OCI-LY1 (cell line): Measurements from ENCODE around the gene SCN2B.

Experiments
- H2AFZ ChIP-seq: fragments of 200-600 bp; sonication (generic), shearing (Covaris generic); 2 replicates; pipeline ENCODE4 v1.6.0; 2014; ENCODE audit warnings: antibody characterized with exemption, mild to moderate bottlenecking, low read length
- H3F3A ChIP-seq: fragments of 200-600 bp; sonication (generic), shearing (Covaris generic); 2 replicates; pipeline ENCODE4 v1.6.0; 2014; ENCODE audit warnings: mild to moderate bottlenecking, antibody characterized with exemption, low read length, moderate library complexity; ENCODE audit not compliant: insufficient read depth
- H3K27ac ChIP-seq: fragments of 200-600 bp; sonication (generic); 2 replicates; pipeline ENCODE4 v1.5.1; 2014; ENCODE audit warnings: low read length, mixed run types, mild to moderate bottlenecking, low read depth; ENCODE audit not compliant: poor library complexity, severe bottlenecking
- H3K27me3 ChIP-seq: fragments of 200-600 bp; sonication (generic); 2 replicates; pipeline ENCODE4 v1.6.0; 2014; ENCODE audit warnings: antibody characterized with exemption, mild to moderate bottlenecking, low read length, moderate library complexity; ENCODE audit not compliant: insufficient read depth
- H3K36me3 ChIP-seq: fragments of 200-600 bp; sonication (generic); 2 replicates; pipeline ENCODE4 v1.6.1; 2014; ENCODE audit warnings: mild to moderate bottlenecking, antibody characterized with exemption, low read length, moderate library complexity, mixed read lengths; ENCODE audit not compliant: insufficient read depth
- H3K4me1 ChIP-seq: fragments of 200-600 bp; sonication (generic); 2 replicates; pipeline ENCODE4 v1.5.1; 2014; ENCODE audit warnings: mild to moderate bottlenecking, low read length, moderate library complexity; ENCODE audit not compliant: insufficient read depth, severe bottlenecking
- H3K4me2 ChIP-seq: fragments of 200-600 bp; sonication (generic), shearing (Covaris generic); 2 replicates; pipeline ENCODE4 v1.6.1; 2014; ENCODE audit warnings: low read length
- H3K4me3 ChIP-seq: fragments of 200-600 bp; sonication (generic); 2 replicates; pipeline ENCODE4 v1.5.1; 2014; ENCODE audit warnings: low read length, low read depth, mild to moderate bottlenecking, mixed read lengths; ENCODE audit not compliant: poor library complexity, severe bottlenecking
- H3K79me2 ChIP-seq: fragments of 200-600 bp; shearing (Covaris generic); 2 replicates; pipeline ENCODE4 v1.6.1; 2016; ENCODE audit warnings: mixed run types, low read length, mixed read lengths; ENCODE audit not compliant: insufficient read depth
- H3K9ac ChIP-seq: fragments of 200-600 bp; sonication (generic), shearing (Covaris generic); 2 replicates; pipeline ENCODE4 v1.6.1; 2014; ENCODE audit warnings: mild to moderate bottlenecking, low read length, mixed read lengths
- H3K9me2 ChIP-seq: fragments of 200-600 bp; sonication (generic), shearing (Covaris generic); 2 replicates; pipeline ENCODE4 v1.6.1; 2014; ENCODE audit warnings: low read depth, mild to moderate bottlenecking, low read length, mixed read lengths
- H3K9me3 ChIP-seq: fragments of 200-600 bp; shearing (Covaris generic); 2 replicates; pipeline ENCODE4 v1.6.1; 2014; ENCODE audit warnings: low read length, mixed read lengths
- H4K20me1 ChIP-seq: fragments of 200-600 bp; sonication (generic), shearing (Covaris generic); 2 replicates; pipeline ENCODE4 v1.6.0; 2016; ENCODE audit warnings: mild to moderate bottlenecking, low read length; ENCODE audit not compliant: insufficient read depth
- EZH2 ChIP-seq: fragments of 200-600 bp; sonication (generic), shearing (Covaris generic); IDR thresholded peaks from 2 replicates; pipeline ENCODE4 v1.8.0; 2017; ENCODE audit warnings: borderline replicate concordance, mixed run types, mild to moderate bottlenecking, antibody characterized with exemption, low read length, moderate library complexity, mixed read lengths
- TF ChIP-seq, protein P1 (sequence below): fragments of 200-600 bp; sonication (generic), shearing (Covaris generic); IDR thresholded peaks from 2 replicates; pipeline ENCODE4 v1.5.1; 2017; ENCODE audit warnings: mild to moderate bottlenecking, antibody characterized with exemption, low read length, moderate library complexity, mixed read lengths

The SCN2B gene

DNA sequence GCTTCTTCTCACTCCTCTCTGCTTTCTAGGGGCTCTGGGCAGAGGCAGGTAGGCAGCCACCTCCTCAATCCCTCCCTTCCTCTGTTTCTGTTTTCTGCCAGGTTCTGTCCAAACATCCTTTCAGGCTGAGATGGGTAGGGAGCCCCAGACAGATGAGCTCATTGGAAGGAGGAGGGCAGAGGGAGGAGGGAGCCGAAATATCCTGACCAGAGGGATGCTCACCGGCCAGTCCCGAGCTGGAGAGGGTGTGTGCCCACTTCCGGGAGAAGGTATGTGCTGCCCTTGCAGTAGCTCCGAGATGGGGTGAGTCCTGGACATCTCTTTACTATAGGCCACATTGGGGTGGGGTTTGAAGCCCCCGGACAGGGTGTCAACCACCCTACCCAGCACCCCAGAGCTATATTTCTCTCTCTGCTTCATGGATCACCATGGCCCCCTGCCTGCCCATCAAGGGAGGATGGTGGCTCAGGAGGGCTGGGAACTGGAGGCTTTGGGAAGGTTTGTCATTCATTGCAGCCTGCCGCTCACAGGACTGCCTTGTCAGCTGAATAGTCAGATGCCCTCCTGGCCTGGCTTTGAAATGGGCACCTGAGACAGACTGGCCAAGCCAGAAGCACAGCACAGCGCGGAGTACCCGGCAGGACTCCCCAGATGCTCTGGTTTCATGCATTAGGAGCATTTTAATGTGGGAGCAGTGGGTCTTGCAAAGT lies 19.1 kb downstream of the SCN2B start:
- Histone ChIP-seq H3K9me2 (no peaks in the 10 kb centered on the region), H3K4me1 (no peaks in the 10 kb centered on the region), H3K27me3 (no peaks in the 10 kb centered on the region), H3K27ac (no peak overlapping the region), H3F3A (no peaks in the 10 kb centered on the region), H3K36me3 (no peaks in the 10 kb centered on the region), H2AFZ (no peak overlapping the region), H3K79me2 (no peaks in the 10 kb centered on the region), H4K20me1 (no peaks in the 10 kb centered on the region), H3K4me3 (no peak overlapping the region), H3K9ac (no peak overlapping the region), H3K4me2 (no peak overlapping the region), H3K9me3 (no peaks in the 10 kb centered on the region)
- no peak for TF ChIP-seq EZH2
- TF ChIP-seq, protein P1, sequence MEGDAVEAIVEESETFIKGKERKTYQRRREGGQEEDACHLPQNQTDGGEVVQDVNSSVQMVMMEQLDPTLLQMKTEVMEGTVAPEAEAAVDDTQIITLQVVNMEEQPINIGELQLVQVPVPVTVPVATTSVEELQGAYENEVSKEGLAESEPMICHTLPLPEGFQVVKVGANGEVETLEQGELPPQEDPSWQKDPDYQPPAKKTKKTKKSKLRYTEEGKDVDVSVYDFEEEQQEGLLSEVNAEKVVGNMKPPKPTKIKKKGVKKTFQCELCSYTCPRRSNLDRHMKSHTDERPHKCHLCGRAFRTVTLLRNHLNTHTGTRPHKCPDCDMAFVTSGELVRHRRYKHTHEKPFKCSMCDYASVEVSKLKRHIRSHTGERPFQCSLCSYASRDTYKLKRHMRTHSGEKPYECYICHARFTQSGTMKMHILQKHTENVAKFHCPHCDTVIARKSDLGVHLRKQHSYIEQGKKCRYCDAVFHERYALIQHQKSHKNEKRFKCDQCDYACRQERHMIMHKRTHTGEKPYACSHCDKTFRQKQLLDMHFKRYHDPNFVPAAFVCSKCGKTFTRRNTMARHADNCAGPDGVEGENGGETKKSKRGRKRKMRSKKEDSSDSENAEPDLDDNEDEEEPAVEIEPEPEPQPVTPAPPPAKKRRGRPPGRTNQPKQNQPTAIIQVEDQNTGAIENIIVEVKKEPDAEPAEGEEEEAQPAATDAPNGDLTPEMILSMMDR: no peak

DNA sequence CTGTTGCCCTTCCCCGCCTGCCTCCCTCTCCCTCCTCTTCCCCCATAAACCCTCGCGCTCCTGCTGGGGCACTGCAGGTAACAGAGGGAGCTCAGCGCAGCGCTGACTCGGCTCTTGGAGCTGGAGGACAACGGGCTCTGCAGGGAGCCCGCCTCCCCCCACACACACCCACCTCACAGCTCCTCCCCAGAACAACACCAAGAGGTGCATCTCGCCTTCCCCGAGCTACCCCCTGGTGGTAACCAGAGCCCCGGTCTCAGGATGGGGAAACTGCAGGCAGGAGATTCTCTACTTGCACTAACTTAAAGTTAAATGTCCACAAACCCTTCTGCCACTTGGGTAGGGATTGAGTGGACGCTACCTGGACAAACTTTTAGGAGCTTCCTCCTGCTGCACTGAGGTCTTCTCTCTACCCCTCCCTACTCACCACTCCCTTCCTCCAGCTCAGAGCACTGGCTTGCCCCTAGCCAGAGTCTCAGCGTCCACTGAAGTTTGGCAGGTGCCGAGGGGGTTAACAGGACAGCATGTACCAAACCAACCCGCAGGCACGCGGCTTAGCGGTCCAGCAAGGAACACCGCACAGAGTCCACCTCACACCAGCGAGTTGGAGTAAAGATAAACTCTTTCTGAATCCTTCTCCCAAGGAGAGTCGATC lies 19.8 kb downstream of the SCN2B start:
- Histone ChIP-seq H3K27ac (no peak overlapping the region), H2AFZ (no peak overlapping the region), H3K27me3 (no peaks in the 10 kb centered on the region), H3K9me3 (no peaks in the 10 kb centered on the region), H3K79me2 (no peaks in the 10 kb centered on the region), H3K4me2 (no peak overlapping the region), H4K20me1 (no peaks in the 10 kb centered on the region), H3K4me1 (no peaks in the 10 kb centered on the region), H3K36me3 (no peaks in the 10 kb centered on the region), H3K9me2 (no peaks in the 10 kb centered on the region), H3F3A (no peaks in the 10 kb centered on the region), H3K9ac (no peak overlapping the region), H3K4me3 (no peak overlapping the region)
- TF ChIP-seq, protein P1: no peak
- no peak for TF ChIP-seq EZH2

DNA sequence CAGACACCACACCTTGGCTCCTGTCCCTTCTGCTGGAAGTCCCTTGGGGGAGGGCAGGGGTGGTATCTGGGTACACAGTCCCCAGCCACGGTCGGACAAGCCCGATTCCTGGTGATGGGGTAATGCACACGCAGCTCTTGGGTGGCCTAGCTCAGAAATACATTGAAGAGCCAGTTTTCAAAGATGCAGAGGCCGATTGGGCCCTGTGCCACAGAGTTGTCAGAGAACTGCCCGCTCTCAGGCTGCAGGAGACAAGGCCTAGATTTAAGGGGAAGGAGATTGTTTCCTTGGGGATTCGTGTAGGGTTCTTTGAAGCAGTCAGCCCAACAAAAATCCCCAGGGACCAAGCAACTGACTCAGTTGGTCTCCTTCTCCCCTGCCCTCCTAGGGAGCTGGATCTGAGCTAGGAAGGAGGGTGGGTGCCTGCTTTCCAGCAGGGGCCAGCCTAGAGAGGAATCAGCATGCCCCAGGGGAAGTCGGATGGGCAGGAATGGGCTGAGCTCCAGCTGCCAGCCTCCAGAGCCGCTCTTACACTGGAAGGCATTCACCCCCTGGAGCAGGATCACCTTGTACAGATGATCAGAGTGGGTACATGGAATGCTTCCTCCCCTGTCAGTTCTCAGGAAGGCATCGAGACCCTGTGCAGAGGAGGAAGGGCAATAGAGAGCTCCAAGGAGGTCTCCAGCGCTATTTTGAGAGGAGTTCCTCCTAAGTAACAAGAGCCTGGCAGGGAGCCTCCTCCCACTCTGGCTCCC lies 20.5 kb downstream of the SCN2B start:
- no peak overlapping the region for H3K4me3 ChIP-seq
- H3K27me3 ChIP-seq: no peaks in the 10 kb centered on the region

More for the DNA sequence above, 20.5 kb downstream of the SCN2B start:
- Histone ChIP-seq H3K9me2 (no peaks in the 10 kb centered on the region), H4K20me1 (no peaks in the 10 kb centered on the region), H3K4me1 (no peaks in the 10 kb centered on the region), H3K79me2 (no peaks in the 10 kb centered on the region), H3F3A (no peaks in the 10 kb centered on the region), H3K4me2 (no peak overlapping the region), H3K27ac (no peak overlapping the region), H3K9me3 (no peaks in the 10 kb centered on the region), H3K9ac (no peak overlapping the region), H3K36me3 (no peaks in the 10 kb centered on the region), H2AFZ (no peak overlapping the region)
- TF ChIP-seq, protein P1: no peak
- TF ChIP-seq EZH2: no peak
